NB4 (cell line): ENCODE data around the gene MEG3.

Source experiments
- CTCF ChIP-seq: IDR thresholded peaks from one replicate; pipeline ENCODE4 v1.5.1; 2012; ENCODE audit warnings: low read depth, low read length
- MAX ChIP-seq: IDR thresholded peaks from 2 replicates; pipeline ENCODE4 v1.6.1; 2011; ENCODE audit warnings: low read depth, low read length
- POLR2A ChIP-seq: IDR thresholded peaks from 2 replicates; pipeline ENCODE4 v1.6.1; 2011; ENCODE audit warnings: mild to moderate bottlenecking; ENCODE audit not compliant: insufficient read length; ENCODE audit errors: extremely low read depth

GRCh38 chr14:100785626-100786025 is 40.3 kb upstream of the MEG3 start:
- no peak for TF ChIP-seq POLR2A
- TF ChIP-seq CTCF = no peak
- TF ChIP-seq MAX = no peak
